Stimulated activated CD4-positive, alpha-beta T cell treated with anti-CD3 and anti-CD28 coated beads, Interleukin-1b, Interleukin-23, amount 100 ng/mL, for 24 hours (primary cell): ENCODE results near the gene ANGPT4.
"Not testable (repeated sequence)": the region's sequence is repeated elsewhere in the genome, so short reads cannot be mapped to it uniquely, and the experiment has no call there.

Source experiments
- DNase-seq, 4 experiments: peaks; one replicate each; pipeline ENCODE4 v3.0.0-alpha.2; 2020; ENCODE audit warnings: low read depth in 4 of 4, low spot score in 1 of 4

ANGPT4 gene

DNA sequence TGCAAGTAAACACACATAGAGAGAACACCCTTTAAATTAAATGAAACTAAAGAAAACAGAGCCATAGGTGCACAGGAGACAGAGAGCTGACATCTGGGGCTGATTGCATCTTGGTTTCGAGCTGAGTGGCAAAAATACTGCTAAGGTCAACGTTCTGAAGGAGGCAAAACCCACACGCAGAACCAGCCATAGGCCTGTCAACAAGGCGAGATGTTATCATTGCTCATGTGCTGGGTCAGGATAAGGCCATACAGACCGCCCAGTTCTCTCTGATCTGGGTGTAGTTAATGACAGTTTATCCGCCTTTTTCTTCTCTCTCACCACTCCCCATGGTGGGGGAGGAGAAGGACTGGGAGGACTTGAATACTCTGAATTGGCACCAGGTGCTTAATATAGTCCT lies 87.1 kb downstream of the ANGPT4 start:
- no peak for DNase-seq

GRCh38 chr20:827981-828380 lies 88.2 kb downstream of the ANGPT4 start:
- not testable (repeated sequence) for DNase-seq

- DNase-seq: no peak
These were observed 89.3 kb downstream of the ANGPT4 start for GRCh38 chr20:826695-827323.

DNA sequence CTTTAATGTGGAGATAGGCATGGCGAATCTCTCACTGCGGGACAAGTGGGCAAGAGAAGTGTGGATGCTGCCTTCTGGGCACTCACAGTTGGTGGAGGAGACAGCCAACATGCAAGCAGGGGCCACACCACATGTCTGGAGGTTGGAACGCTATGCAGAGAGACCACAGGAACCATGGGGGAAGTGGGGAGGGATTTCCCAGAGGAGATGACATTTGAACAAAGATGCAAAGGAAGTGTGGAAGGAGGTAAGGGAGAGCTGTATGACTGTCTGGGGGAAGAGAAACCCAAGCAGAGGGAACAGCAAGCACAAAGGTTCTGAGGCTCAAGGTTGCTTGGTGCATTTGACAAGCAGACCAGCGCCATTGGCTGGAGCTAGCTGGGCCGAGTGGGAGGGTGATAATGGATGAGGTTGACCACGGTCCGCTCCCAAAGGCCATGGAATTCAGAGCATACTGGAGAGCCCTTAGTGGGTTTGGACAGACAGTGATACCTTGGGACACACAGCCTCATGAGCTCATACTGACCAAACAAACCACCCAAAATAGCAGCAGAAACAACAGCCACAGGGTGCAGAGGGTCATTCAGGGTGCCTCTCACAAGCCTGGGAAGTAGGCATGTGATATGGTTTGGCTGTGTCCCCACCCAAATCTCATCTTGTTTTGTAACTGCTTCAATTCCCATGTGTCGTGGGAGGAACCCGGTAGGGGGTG lies 90.3 kb downstream of the ANGPT4 start:
- DNase-seq: no peak

GRCh38 chr20:824916-825315 lies 91.2 kb downstream of the ANGPT4 start:
- no peak for DNase-seq

DNA sequence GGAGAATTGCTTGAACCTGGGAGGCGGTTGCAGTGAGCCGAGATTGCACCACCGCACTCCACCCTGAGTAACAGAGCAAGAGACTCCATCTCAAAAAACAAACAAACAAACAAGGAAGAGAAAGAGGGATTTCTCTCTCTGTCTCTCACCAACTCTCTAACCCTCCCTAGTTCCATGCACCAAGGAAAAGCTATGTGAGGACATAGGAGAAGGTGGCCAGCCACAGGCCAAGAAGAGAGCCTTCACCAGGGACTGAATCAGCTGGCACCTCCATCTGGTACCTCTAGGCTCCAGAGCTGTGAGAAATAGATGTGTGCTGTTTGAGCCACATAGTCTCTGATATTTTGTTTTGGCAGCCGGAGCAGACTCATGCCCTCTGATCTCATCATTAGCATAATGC lies 91.6 kb downstream of the ANGPT4 start:
- no peak for DNase-seq

DNA sequence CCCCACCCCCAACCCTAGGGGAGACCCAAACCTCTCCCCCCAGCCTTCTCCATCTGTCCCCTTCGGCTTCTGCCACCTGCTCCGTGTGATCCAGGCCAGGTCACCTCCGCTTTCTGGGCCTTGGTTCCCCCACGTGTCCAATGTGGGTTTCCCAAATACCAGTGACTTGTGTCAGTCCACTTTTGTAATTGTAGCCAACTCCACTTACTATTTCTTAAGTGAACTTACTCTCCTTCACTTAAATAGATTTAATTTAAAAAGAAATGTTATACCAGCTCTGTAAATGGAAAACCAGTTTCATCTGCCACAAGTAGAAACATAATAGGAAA lies 92.6 kb downstream of the ANGPT4 start:
- DNase-seq: no peak

GRCh38 chr20:822651-823573 lies 93.2 kb downstream of the ANGPT4 start:
- no peak for DNase-seq

- no peak for DNase-seq
These were observed 94.4 kb downstream of the ANGPT4 start for GRCh38 chr20:821731-822065.

GRCh38 chr20:821046-821730 lies 94.9 kb downstream of the ANGPT4 start:
- no peak for DNase-seq

DNA sequence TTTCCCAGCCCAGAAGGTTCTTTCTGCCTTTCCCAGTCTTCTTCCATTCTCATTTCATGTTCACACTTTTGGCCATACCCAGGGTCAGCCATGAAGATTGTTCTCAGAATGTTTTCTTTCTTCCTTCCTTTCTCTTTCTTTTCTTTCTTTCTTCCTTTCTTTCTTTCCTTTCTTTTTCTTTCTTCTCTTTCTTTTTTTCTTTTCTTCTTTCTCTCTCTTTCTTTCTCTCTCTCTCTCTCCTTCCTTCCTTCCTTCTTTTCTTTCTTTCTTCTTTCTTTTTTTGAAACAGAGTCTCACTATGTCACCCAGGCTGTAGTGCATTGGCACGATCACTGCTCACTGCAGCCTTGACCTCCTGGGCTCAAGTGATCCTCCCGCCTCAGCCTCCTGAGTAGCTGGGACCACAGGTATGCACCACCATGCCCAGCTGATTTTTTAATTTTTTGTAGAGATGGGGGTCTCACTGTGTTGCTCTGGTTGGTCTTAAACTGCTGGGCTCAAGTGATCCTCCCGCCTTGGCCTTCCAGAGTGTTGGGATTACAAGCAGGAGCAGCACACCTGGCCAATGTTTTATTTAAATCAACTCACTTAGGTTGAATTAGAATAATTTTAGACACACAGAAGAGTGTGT lies 95.7 kb downstream of the ANGPT4 start:
- no peak for DNase-seq
